ENCODE results near the gene THBS2.
"Not testable (repeated sequence)": the region's sequence is repeated elsewhere in the genome, so short reads cannot be mapped to it uniquely, and the experiment has no call there.

THBS2 gene

GRCh38 chr6:169212897-169213813 is 40.5 kb downstream of the THBS2 start:
- in situ Hi-C loops (cut with MboI; ENCODE audit: low sequenced_read_pairs): no loop called here

GRCh38 chr6:169212436-169212835 is 41.2 kb downstream of the THBS2 start:
- in situ Hi-C loops (cut with MboI; ENCODE audit: low sequenced_read_pairs): no loop called here

- in situ Hi-C loops (cut with MboI; ENCODE audit: low sequenced_read_pairs): no loop called here
These were observed 41.8 kb downstream of the THBS2 start for GRCh38 chr6:169211881-169212280.

GRCh38 chr6:169210611-169211010 is 43.0 kb downstream of the THBS2 start:
- in situ Hi-C loops (cut with MboI; ENCODE audit: low sequenced_read_pairs): no loop called here

- in situ Hi-C loops (cut with MboI; ENCODE audit: low sequenced_read_pairs): no loop called here
These were observed 45.6 kb downstream of the THBS2 start for GRCh38 chr6:169208011-169208410.

- in situ Hi-C loops (cut with MboI; ENCODE audit: low sequenced_read_pairs): no loop called here
These were observed 46.2 kb downstream of the THBS2 start for GRCh38 chr6:169207482-169207881.

GRCh38 chr6:169205176-169206160 is 48.2 kb downstream of the THBS2 start:
- in situ Hi-C loops (cut with MboI; ENCODE audit: low sequenced_read_pairs): no loop called here

- in situ Hi-C loops (cut with MboI; ENCODE audit: low sequenced_read_pairs): no loop called here
These were observed 49.5 kb downstream of the THBS2 start for GRCh38 chr6:169204167-169204566.

- in situ Hi-C loops (cut with MboI; ENCODE audit: low sequenced_read_pairs): no loop called here
These were observed 51.7 kb downstream of the THBS2 start for GRCh38 chr6:169201985-169202384.

- in situ Hi-C loops (cut with MboI; ENCODE audit: low sequenced_read_pairs): no loop called here
These were observed 52.6 kb downstream of the THBS2 start for GRCh38 chr6:169200893-169201514.

- in situ Hi-C loops (cut with MboI; ENCODE audit: low sequenced_read_pairs): no loop called here
These were observed 53.9 kb downstream of the THBS2 start for GRCh38 chr6:169199625-169200335.

- in situ Hi-C loops (cut with MboI; ENCODE audit: low sequenced_read_pairs): no loop called here
These were observed 54.8 kb downstream of the THBS2 start for GRCh38 chr6:169198885-169199284.

GRCh38 chr6:169197929-169198328 is 55.7 kb downstream of the THBS2 start:
- in situ Hi-C loops (cut with MboI; ENCODE audit: low sequenced_read_pairs): not testable (repeated sequence)

GRCh38 chr6:169196279-169196678 is 57.4 kb downstream of the THBS2 start:
- in situ Hi-C loops (cut with MboI; ENCODE audit: low sequenced_read_pairs): not testable (repeated sequence)

- in situ Hi-C loops (cut with MboI; ENCODE audit: low sequenced_read_pairs): no loop called here
These were observed 58.9 kb downstream of the THBS2 start for GRCh38 chr6:169194737-169195136.

GRCh38 chr6:169190970-169191369 is 62.7 kb downstream of the THBS2 start:
- in situ Hi-C loops (cut with MboI; ENCODE audit: low sequenced_read_pairs): no loop called here

- in situ Hi-C loops (cut with MboI; ENCODE audit: low sequenced_read_pairs): no loop called here
These were observed 63.5 kb downstream of the THBS2 start for GRCh38 chr6:169190144-169190584.

GRCh38 chr6:169189686-169190085 is 64.0 kb downstream of the THBS2 start:
- in situ Hi-C loops (cut with MboI; ENCODE audit: low sequenced_read_pairs): no loop called here

- in situ Hi-C loops (cut with MboI; ENCODE audit: low sequenced_read_pairs): no loop called here
These were observed 64.5 kb downstream of the THBS2 start for GRCh38 chr6:169189182-169189581.

- in situ Hi-C loops (cut with MboI; ENCODE audit: low sequenced_read_pairs): no loop called here
These were observed 65.2 kb downstream of the THBS2 start for GRCh38 chr6:169188475-169188874.
